GM19455 (cell line): ENCODE results near the gene RXRA.
"Not testable (repeated sequence)": the region's sequence is repeated elsewhere in the genome, so short reads cannot be mapped to it uniquely, and the experiment has no call there.

Experiments
- ATAC-seq: cut with Tn5 transposase; IDR thresholded peaks from one replicate; pipeline ENCODE4 v1.9.1; 2021; ENCODE audit not compliant: unreplicated experiment

The RXRA gene

GRCh38 chr9:134307674-134308638, 18.3 kb upstream of the RXRA start:
- ATAC-seq: no peak

DNA sequence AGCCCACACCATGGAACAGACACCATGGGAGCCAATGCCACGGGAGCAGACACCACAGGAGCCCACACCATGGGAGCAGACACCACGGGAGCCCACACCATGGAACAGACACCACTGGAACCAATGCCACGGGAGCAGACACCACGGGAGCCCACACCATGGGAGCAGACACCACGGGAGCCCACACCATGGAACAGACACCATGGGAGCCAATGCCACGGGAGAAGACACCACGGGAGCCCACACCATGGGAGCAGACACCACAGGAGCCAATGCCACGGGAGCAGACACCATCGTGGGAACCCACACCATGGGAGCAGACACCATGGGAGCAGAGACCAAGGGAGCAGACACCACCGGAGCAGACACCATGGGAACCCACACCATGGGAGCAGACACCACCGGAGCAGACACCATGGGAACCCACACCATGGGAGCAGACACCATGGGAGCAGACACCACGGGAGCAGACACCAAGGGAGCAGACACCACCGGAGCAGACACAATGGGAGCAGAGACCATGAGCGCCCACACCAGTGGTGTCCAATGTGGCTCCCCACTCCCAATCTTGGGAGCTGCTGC, 17.5 kb upstream of the RXRA start:
- ATAC-seq: not testable (repeated sequence)

DNA sequence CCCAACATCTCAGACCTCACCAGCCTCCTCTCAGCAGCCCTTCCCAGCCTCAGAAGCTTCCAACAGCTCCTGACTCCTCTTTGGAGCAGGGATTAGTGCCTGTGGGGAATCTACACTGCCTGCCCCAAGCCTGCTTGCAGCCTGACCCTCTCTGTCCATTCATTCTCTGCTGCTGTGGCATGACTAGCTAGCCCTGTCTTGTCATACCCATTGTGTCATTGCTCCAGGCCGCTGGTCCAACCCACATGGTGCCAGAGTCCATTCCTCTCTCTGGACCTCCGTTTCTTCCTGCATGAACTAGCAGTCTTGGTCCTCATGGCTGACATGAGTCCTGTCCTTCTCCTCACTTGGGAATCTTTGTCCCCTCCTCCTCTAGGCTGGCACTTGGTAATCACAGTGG, 12.8 kb upstream of the RXRA start:
- ATAC-seq: no peak

DNA sequence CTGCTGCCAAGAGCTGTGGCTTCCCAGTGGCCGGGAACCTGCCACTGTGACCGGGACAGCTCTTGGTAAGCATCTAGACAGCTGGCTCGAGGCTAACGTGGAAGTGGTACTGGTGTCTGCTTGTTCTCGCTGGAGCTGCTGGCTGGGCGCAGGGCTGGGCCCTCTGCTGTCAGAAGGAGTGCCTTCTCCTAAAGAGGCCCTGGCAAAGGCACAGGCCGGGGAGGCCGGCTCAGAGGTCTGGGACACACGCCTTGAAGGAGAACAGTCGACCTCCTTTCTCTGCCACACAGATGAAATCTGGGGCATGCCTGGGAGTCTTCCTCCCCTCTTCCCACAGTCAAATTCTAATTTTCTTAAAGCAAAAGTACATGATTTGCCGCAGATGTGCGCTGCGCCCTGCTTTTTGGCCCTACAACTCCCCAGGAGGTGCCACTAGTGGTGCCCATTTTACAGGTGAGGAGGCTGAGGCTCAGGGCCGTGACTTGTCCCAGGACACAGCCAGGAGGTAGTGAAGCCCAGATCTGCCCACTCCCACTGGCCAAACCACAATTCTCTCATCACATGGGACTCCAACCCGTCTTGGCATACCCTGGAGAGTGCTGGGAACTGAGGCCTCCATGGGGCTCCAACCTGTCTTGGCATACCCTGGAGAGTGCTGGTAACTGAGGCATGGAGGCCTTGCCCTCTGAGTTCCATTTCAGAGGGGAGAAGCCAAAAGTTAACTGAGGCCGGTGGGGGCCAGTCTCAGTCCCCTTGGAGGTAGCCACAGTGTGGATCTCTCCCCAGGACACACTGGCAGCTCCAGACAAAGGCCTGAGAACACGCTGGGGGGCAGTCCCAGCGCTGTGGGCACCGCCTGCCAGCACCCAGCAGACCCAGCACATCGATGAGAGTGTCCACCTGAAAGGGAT, 12.0 kb upstream of the RXRA start:
- no peak for ATAC-seq

DNA sequence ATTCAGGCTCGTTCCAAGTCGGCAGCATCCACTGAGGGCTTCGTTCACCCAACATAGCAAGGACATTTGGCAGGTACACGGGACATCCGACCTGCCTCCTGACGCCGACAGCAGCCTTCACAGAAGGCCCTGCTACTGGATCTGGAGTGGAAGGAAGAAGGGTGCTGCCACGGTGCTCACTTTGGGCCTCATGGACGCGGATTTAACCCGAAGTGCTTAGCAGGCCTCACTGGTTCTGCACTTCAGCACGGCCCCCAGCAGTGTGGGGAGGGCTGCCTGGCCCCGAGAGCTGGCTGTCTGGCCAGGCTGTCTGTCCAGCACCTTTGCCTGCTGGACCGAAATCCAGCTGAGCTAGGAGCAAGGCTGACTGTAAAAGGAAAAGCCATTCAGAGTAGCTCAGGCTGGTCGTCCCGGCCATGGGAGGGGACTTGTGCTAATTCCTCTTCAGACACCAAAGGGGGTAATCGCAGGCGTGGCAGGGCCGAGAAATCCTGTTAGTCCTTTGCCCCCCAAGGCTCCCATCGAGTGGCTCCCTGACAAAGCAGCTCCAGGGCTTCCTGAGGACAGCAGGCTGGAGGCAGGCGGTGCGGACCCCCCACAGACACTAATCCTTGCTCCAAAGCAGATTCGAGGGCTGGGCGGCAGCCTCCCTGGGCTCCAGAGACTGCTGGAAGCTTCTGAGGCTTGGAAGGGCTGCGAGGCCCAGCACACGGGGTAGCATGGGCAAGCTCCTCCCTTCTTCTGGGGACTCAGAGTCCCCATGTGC, 11.1 kb upstream of the RXRA start:
- no peak for ATAC-seq

DNA sequence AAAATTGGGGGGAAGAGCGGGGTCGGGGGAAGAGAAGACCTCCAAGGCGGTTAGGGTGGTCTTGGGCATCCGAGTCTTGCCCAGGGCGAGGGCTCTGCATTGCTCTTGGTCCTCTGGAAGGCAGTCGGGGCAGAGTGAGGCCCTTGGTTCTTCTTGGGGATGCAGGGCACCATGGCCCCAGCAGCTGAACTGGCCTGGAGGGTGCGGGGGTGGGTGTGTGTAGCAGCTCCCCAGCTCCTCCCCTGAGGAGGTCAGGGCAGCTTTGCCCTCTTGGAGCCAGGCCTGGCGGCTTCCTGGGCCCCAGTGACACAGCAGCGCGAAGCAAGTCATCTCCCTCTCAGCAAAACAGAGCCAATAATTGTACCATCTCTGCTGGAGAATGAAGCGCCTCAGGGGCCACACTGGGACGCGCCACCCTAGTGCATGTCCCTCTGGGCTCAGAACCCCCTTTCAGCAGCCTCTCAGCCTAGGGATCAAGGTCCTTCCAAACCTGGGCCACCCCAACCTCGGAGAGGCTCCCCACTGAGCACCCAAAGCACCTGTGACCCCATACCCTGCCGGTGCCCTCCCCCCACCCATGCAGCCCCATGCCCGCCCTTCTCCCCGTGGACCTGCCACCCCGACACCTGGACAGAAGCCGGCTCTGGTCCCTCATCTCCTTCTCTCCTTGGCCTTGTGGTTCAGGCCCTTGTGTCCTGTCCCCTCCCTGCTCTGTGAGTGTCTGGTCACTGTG, 10.4 kb upstream of the RXRA start:
- ATAC-seq: no peak

DNA sequence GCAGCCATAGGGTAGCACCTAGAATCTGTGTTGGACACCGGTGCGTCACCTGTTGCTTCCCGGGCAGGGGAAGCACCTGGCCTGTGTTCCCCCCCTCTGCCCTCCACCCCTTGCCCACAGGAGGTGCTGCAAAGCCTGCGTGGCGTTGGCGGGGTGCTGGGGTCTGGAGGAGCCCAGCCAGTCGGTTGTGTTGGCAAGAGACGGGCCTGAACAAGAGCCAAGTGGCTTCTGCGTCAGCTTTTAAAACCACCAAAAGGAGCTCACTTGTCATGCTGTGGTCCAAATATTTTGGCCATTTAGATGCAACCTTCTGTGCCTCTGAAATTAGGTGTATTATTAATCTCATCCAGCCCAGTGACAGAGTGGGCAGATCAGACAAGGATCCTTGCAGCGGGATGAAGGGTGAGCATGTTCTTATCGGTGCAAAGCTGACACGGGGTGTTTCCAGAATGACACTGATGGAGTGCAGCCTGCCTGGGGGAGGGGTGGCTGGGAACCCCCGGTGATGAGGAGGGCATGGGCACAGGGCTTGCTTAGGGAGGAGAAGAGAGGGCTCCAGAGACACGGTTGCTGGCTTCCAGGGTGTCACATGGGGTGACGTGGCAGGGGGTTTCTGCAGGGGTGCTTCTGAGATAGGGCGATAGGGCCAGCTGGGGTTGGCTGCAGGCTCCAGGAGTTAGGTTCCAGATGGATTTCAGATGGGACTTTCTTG, 9.7 kb upstream of the RXRA start:
- no peak for ATAC-seq

- no peak for ATAC-seq
These were observed 8.9 kb upstream of the RXRA start for GRCh38 chr9:134317400-134317789.

- ATAC-seq: no peak
These were observed 8.4 kb upstream of the RXRA start for GRCh38 chr9:134317790-134318414.

DNA sequence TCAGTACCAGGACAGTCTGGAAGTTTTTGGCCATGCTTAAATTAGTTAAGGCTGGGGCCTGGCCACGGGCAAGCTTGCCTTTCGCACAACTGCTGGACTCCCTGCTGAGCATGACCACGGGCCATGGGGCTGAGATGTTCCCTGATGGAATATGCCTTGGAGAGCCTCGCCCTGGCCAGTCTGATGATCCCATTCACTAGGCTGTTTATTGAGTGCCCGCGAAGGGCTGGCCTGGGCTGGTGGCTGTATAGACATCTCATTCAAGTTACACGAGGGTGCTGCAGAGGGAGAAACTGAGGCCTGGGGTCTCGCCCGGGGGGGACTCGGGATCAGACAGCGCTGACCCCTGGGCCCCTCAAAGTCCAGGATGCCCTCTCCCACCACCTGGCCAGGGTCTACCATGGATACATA, 7.8 kb upstream of the RXRA start:
- no peak for ATAC-seq

DNA sequence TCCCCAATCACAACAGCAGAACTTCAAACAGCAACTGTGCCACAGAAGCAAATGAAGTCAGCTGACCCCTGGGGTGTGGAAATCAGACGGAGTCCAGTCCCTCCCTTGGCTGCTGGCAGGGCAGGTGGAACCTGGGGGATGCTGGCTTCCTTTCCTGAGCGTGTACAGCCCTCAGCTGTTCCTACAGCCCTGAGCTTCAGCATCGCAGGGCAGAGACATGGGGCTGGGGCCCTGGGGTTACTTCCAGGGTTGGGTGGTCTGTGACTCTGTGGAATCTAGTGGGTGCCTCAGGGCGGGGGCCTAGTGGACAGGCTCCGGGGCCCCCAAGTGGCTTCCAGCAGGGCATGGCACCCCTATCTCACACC, 7.3 kb upstream of the RXRA start:
- no peak for ATAC-seq

GRCh38 chr9:134319306-134320125, 6.7 kb upstream of the RXRA start:
- ATAC-seq: no peak

DNA sequence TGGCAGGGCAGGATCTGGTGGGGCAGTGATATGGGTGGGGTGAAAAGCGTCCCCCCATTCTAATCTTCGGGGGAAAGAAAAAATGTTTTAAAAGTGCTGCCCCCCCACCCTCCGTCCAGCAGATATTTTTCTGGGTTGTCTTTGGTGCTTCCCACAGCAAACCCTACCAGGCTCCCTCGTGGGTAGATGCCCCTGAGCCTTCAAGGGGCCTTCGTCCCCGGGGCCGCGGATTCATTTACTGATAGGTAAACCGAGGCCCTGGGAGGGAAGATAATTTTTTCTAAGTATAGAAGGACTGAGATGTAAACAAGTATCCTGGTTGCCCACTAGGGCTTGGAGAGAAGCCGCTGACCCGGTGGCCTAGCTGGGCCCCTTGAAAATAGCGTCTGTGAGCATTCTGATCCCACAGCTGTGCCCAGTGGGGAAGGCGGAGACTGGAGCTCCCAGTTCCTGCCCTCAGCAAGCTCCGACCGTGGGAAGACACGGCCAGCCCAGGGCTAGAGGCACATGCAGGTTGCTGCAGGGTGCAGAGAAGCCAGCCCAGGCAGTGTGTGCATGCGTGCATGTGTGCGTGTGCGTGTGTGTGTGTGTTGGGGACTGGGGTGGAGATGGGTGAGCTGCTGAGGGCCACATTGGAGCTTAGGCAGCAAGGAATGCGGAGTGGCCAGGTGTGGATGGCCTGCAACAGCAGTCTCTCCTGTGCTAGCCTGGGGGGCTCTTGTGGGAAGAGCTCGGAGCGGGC, 6.0 kb upstream of the RXRA start:
- ATAC-seq: no peak

DNA sequence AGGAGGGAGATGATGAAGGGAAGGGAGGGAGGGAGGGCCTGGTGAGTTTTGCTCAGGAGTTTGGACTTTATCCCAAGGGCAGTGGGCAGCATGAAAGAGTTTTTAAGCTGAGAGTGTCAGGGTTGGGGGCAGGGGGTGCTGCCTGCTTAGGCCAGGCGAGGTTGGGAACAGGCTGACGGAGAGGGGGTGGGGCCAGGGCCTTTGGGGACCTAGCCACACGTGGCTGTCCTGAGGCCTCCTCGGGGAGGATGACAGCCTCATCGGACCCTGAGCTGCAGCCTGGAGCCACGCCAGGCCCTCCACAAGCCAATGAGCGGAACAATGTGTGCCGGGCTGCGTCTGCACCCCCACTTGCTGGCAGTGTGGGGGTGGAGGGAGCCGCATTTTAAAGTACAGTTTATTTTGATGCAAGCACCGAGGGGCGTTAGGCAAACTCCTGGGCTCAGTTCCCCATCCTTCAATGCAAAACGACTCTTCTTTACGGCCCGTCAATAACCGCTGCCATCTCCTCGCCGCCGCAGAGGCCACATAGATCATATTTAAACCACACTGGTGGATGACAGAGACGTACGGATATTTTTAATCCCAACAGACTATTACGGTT, 5.3 kb upstream of the RXRA start:
- no peak for ATAC-seq

GRCh38 chr9:134321531-134321930, 4.7 kb upstream of the RXRA start:
- ATAC-seq: no peak

DNA sequence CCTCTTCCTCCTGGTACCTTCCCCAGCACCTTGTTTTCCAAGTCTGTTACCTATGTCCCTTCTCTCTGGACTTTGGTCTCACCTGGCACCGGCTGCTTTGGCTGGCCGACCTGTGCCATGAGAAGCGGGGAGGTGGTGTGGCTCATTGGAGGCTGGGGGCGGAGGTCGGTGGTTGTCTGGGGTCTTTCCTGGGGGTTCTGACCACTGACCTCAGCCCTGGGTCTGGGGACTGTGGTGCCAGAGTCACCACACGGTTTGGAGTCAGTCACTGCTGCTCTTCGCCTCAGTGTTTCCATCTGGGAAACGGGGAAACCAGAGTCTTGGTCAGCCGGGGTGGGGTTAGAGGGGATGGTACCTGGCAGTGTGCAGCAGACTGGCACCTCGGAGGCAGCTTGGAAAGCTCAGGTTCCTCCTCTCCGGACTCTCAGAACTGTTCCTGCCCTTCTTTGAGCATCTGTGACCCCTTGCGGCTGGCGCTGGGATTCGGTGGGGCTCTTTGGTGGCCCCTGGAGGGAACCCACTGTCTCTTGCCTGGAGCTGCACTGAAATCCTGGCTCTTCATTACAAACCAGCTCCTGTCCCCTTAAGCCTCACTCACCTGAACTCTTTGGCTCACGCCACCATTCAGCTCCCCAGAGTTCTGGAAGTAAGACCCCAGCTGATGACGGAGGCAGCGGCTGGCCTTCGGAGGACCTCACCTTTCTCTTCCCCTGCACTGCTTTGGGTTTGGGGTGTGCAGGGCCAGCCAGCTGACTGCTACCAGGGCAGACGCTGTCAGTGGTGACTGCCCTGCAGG, 4.1 kb upstream of the RXRA start:
- ATAC-seq: no peak
